ENCODE results near the gene FKTN.

- peak; percentile 23 for TF ChIP-seq JUN (IDR thresholded peaks at IDR 0.05; ENCODE audit: borderline replicate concordance, insufficient read depth, insufficient read length, low read depth)
- TF ChIP-seq CTCF (IDR thresholded peaks at IDR 0.05; ENCODE audit: extremely low read depth in 1 of 2, insufficient read depth in 1 of 2, low read depth in 1 of 2, low read length in 2 of 2), result no peak
- no peak for TF ChIP-seq FOS (IDR thresholded peaks at IDR 0.05; ENCODE audit: borderline replicate concordance, insufficient read depth, low read length)
Observed at GRCh38 chr9:105647595-105648349, 89.8 kb downstream of the FKTN start.
